ENCODE data around the gene DPEP1. TPM values are rescaled to one million over a fixed set of nuclear protein-coding genes. Genes with fewer than 3 reads are reported as not detected.

DPEP1 gene
- total RNA-seq, 1 donor from 2014 or later: 13.4 TPM

GRCh38 chr16:89615596-89616090 is 2.2 kb downstream of the DPEP1 start:
- no peak overlapping the region for H3K4me3 Mint-ChIP-seq
- H3K4me1 Mint-ChIP-seq (ENCODE audit: unreplicated experiment): peaks cover 18% of the 10 kb centered on the region
- no peak for DNase-seq (ENCODE audit: extremely low spot score, unreplicated experiment)
- no peaks in the 10 kb centered on the region for H3K9me3 Mint-ChIP-seq
- TF ChIP-seq CTCF (conservative IDR thresholded peaks at IDR 0.05): peak; percentile 83
- H3K27me3 Mint-ChIP-seq: no peaks in the 10 kb centered on the region
- no peak overlapping the region for H3K27ac Mint-ChIP-seq
- H3K36me3 Mint-ChIP-seq: no peaks in the 10 kb centered on the region

DNA sequence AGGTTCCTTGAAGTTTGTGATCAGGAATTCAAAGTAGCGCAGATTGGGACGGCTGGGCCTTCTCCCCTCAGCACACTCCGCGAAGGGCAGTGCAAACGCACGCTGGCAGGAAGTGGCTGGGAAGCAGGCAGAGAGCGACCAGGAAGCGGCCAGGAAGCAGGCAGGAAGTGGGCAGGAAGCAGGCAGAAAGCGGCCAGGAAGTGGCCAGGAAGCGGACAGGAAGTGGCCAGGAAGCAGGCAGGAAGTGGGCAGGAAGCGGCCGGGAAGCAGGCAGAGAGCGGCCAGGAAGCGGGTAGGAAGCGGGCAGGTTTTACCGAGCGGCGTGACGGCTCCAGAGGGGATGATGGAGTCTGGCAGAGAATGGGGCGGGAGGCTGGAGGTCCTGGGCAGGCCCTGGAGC is 3.2 kb downstream of the DPEP1 start:
- H3K4me1 Mint-ChIP-seq (ENCODE audit: unreplicated experiment): peaks cover 22% of the 10 kb centered on the region
- H3K27ac Mint-ChIP-seq: no peak overlapping the region
- no peak for TF ChIP-seq CTCF (conservative IDR thresholded peaks at IDR 0.05)
- H3K36me3 Mint-ChIP-seq: no peaks in the 10 kb centered on the region
- H3K9me3 Mint-ChIP-seq: no peaks in the 10 kb centered on the region
- no peak overlapping the region for H3K4me3 Mint-ChIP-seq
- no peak for DNase-seq (ENCODE audit: extremely low spot score, unreplicated experiment)
- peaks cover 2% of the 10 kb centered on the region for H3K27me3 Mint-ChIP-seq

GRCh38 chr16:89617036-89617435 is 3.6 kb downstream of the DPEP1 start:
- H3K4me3 Mint-ChIP-seq: no peak overlapping the region
- peaks cover 6% of the 10 kb centered on the region for H3K27me3 Mint-ChIP-seq
- H3K27ac Mint-ChIP-seq: no peak overlapping the region
- H3K9me3 Mint-ChIP-seq: no peaks in the 10 kb centered on the region
- TF ChIP-seq CTCF (conservative IDR thresholded peaks at IDR 0.05): no peak
- no peaks in the 10 kb centered on the region for H3K36me3 Mint-ChIP-seq
- peaks cover 27% of the 10 kb centered on the region for H3K4me1 Mint-ChIP-seq (ENCODE audit: unreplicated experiment)
- DNase-seq (ENCODE audit: extremely low spot score, unreplicated experiment): no peak

DNA sequence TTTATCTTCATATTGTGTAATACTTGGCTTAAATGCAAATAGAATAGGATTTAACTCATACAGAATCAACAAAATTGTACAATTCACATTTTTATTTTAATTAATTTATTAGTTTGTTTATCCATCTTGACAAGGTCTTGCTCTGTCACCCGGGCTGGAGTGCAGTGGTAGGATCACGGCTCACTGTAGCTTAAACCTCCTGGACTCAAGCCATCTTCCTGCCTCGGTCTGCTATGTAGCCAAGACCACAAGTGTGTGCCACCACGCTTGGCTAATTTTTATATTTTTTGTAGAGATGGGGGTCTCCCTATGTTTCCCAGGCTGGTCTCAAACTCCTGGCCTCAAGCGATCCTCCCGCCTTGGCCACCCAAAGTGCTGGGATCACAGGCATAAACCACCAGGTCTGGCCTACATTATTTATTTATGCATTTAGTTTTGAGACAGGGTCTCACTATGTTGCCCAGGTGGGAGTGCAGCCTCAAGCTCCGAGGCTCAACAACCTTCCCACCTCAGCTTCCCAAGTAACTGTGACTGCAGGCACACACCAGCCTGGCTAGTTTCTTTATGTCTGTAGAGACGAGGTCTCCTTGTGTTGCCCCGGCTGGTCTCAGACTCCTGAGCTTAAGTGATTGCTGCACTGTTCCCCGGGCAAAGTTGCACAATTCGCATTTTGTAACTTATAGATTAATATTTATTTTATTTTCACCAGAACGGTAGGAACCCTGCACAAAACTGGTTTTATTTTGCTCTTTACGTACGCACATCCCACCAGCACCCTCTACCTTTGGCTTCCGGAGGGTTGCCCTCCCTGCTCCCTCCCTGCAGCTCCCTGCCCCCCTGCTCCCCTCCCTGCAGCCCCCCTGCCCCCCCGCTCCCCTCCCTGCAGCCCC is 4.9 kb downstream of the DPEP1 start:
- H3K9me3 Mint-ChIP-seq: no peaks in the 10 kb centered on the region
- H3K4me3 Mint-ChIP-seq: no peak overlapping the region
- H3K36me3 Mint-ChIP-seq: no peaks in the 10 kb centered on the region
- H3K27ac Mint-ChIP-seq: no peak overlapping the region
- peaks cover 8% of the 10 kb centered on the region for H3K27me3 Mint-ChIP-seq
- peaks cover 23% of the 10 kb centered on the region for H3K4me1 Mint-ChIP-seq (ENCODE audit: unreplicated experiment)
- TF ChIP-seq CTCF (conservative IDR thresholded peaks at IDR 0.05): no peak
- DNase-seq (ENCODE audit: extremely low spot score, unreplicated experiment): no peak

GRCh38 chr16:89619840-89620239 is 6.4 kb downstream of the DPEP1 start:
- Mint-ChIP-seq H3K4me1 (ENCODE audit: unreplicated experiment) (peaks cover 34% of the 10 kb centered on the region), H3K27me3 (peaks cover 15% of the 10 kb centered on the region), H3K36me3 (no peaks in the 10 kb centered on the region), H3K27ac (no peak overlapping the region), H3K4me3 (no peak overlapping the region), H3K9me3 (no peaks in the 10 kb centered on the region)
- TF ChIP-seq CTCF (conservative IDR thresholded peaks at IDR 0.05): no peak
- no peak for DNase-seq (ENCODE audit: extremely low spot score, unreplicated experiment)
